Heart left ventricle (tissue), 16 donors: ENCODE data around the gene COL8A2. TPM values are rescaled to one million over a fixed set of nuclear protein-coding genes. Genes with fewer than 3 reads are reported as not detected.

ENCODE experiments used
- ATAC-seq, 4 donors: fragments of 200-7000 bp; cut with Tn5 transposase; one replicate each; pipeline ENCODE4 v1.9.1; 2020 to 2022; ENCODE audit warnings: moderate library complexity in 4 of 4, mild to moderate bottlenecking in 3 of 4, moderate number of reproducible peaks in 1 of 4
- DNase-seq, 5 donors: peaks; one replicate each; pipeline ENCODE4 v3.0.0-alpha.2; 2020
- H3K27ac ChIP-seq, 12 donors: fragments of 200-600 bp; sonication (generic) in 4 of 12; one replicate each; pipeline versions ENCODE4 v1.5.0 to v1.8.0; 2016 to 2022; ENCODE audit warnings: mild to moderate bottlenecking in 2 of 12
- H3K27me3 ChIP-seq, 9 donors: fragments of 200-600 bp; sonication (generic) in 2 of 9; one replicate each; pipeline versions ENCODE4 v1.5.1 to v1.8.0; 2016 to 2022; ENCODE audit warnings: mild to moderate bottlenecking in 3 of 9
- H3K36me3 ChIP-seq, 9 donors: fragments of 200-600 bp; sonication (generic) in 2 of 9; one replicate each; pipeline versions ENCODE4 v1.5.0 to v1.8.0; 2018 to 2022; ENCODE audit warnings: mild to moderate bottlenecking in 2 of 9
- H3K4me1 ChIP-seq, 12 donors: fragments of 200-600 bp; sonication (generic) in 4 of 12; one replicate each; pipeline versions ENCODE4 v1.5.0 to v1.8.0; 2016 to 2022; ENCODE audit warnings: mild to moderate bottlenecking in 3 of 12
- H3K4me3 ChIP-seq, 12 donors: fragments of 200-600 bp; sonication (generic) in 4 of 12; one replicate each; pipeline versions ENCODE4 v1.5.0 to v1.8.0; 2017 to 2022; ENCODE audit warnings: mild to moderate bottlenecking in 9 of 12, moderate library complexity in 4 of 12
- H3K9me3 ChIP-seq, 12 donors: fragments of 200-600 bp; sonication (generic) in 4 of 12; one replicate each; pipeline versions ENCODE4 v1.5.0 to v1.8.0; 2016 to 2022; ENCODE audit warnings: mild to moderate bottlenecking in 1 of 12
- CTCF ChIP-seq, 12 donors: fragments of 200-600 bp; sonication (generic) in 4 of 12; IDR thresholded peaks; one replicate each; pipeline versions ENCODE4 v1.5.0 to v1.8.0; 2018 to 2022; ENCODE audit warnings: antibody characterized with exemption in 12 of 12, mild to moderate bottlenecking in 5 of 12
- POLR2A ChIP-seq, 2 donors: fragments of 450-650 bp; IDR thresholded peaks; one replicate each; pipeline ENCODE4 v1.6.1; 2017; ENCODE audit warnings: antibody characterized with exemption in 2 of 2, mild to moderate bottlenecking in 2 of 2, moderate library complexity in 2 of 2
- WGBS, 4 donors: extraction: QIAGEN DNeasy Blood & Tissue Kit in 2 of 4; methylation state at CpG; one replicate each; pipeline versions ENCODE4 v1.1.5 to v1.1.7; 2013 to 2018; 5-methylcytosine and 5-hydroxymethylcytosine counted together
- intact Hi-C, 10 donors: fragments of 100-400 bp; cut with DNase I; formaldehyde crosslinking; loops; one replicate each; pipeline versions ENCODE4 v1.11.1 to v1.14.2; 2022
- polyA plus RNA-seq, 2 donors: library from polyadenylated mRNA; stranded (reverse); fragments of 200-250 nt; gene quantifications; one replicate each; pipeline ENCODE4 v1.2.3, GENCODE V29; 2013
- total RNA-seq, 9 donors: library from RNA; depleted of rRNA in 2 of 9; stranded (reverse); fragments of >200 nt in 2 of 9; fragmentation: NEBNext Ultra II Directional in 3 of 9; extraction: Animal tissue kit (Norgen Biotek cat#: 25700) in 3 of 9; gene quantifications; one replicate each; pipeline versions ENCODE4 v1.1.0 to v1.2.4, GENCODE V29; 2016 to 2023
- donor health status: ischemic (EF 13 %, LVEDD 7.1; RV severe dilation, severe dysfunction).
- donor health status: healthy with polysubstance abuse.
- donor health status: DM: no; HTN: yes; CAD: no.
- donor health status: DM: no; HTN: no; CAD: no.
- donor health status: ischemic (EF 25% LVEDD 6.9; RV normal size, moderate dysfunction).
- donor health status: ischemic (EF 25% LVEDD 5.7; RV mildly dilated, moderate dysfunction).
- donor health status: healthy.
- donor health status: DM: yes; HTN: yes; CAD: no.
- donor health status: ischemic (EF 35%, LVEDD 5.7; RV mildly dilated, moderate dysfunction).
- donor health status: nonischemic (EF 11% LVEDD 7.7; RV severe dilation, severe dysfunction).
- donor health status: DM: yes; HTN: yes; CAD: no.
- donor health status: PGD.
- donor health status: ischemic (EF 29% LVEDD 5.4; RV normal size, mild dysfunction).
- donor health status: nonischemic (EF 23%, LVEDD 6.1; RV moderate dilation, normal function).

The COL8A2 gene
- total and polyA plus RNA-seq, 11 donors = 0.33 to 2.6 (median 0.60) TPM

DNA sequence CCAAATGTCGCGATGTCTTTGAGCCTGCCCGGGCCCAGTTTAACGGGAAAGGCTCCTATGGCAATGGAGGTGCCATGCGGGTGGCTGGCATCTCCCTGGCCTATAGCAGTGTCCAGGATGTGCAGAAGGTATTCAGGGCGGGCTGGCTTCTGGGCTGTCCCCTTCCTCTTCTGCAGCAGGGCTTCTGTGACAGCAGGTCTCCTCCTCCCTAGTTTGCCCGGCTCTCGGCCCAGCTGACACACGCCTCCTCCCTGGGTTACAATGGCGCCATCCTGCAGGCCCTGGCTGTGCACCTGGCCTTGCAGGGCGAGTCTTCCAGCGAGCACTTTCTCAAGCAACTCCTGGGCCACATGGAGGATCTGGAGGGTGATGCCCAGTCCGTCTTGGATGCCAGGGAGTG is 33.3 kb downstream of the COL8A2 start:
- peaks cover 0 to 61% (median 31%) of the 10 kb centered on the region in 12 donors for H3K4me1 ChIP-seq
- DNase-seq (no peak), ATAC-seq (no peak)
- no peak overlapping the region for H3K27ac ChIP-seq
- H3K4me3 ChIP-seq = no peak overlapping the region
- 86 to 95% (median 92%) methylated on average over 5 to 13 of the region's 13 CpGs for WGBS, 4 donors
- TF ChIP-seq POLR2A (IDR thresholded peaks at IDR 0.05) (no peak), CTCF (IDR thresholded peaks at IDR 0.05) (no peak)
- H3K36me3 ChIP-seq = peaks cover 4 to 57% (median 48%) of the 10 kb centered on the region in 9 donors
- no peaks in the 10 kb centered on the region for H3K27me3 ChIP-seq
- no peaks in the 10 kb centered on the region for H3K9me3 ChIP-seq
- intact Hi-C loops = no loop called here

DNA sequence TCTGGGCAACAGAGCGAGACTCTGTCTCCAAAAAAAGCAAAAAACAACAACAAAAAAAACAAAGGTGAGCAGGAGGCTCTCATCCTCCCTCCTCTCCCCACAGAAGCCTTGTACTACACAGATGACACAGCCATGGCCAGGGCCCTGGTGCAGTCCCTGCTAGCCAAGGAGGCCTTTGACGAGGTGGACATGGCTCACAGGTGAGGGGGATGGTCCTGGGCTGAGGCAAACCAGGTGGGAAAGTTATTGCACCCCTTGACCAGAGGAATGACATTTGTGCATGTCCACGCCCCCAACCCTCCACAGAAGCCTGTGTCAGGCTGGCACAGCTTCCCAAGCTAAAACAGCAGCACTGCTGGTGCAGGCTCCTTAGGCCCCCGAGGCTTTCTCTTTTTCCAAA is 33.9 kb downstream of the COL8A2 start:
- Histone ChIP-seq H3K4me3 (no peak overlapping the region), H3K9me3 (no peaks in the 10 kb centered on the region), H3K36me3 (peaks cover 4 to 55% (median 48%) of the 10 kb centered on the region in 9 donors), H3K27me3 (peaks cover 0 to under 1% (median 0%) of the 10 kb centered on the region in 9 donors), H3K4me1 (peaks cover 0 to 59% (median 31%) of the 10 kb centered on the region in 12 donors), H3K27ac (no peak overlapping the region)
- TF ChIP-seq POLR2A (IDR thresholded peaks at IDR 0.05) (no peak), CTCF (IDR thresholded peaks at IDR 0.05) (no peak)
- no peak for DNase-seq
- ATAC-seq = no peak
- intact Hi-C loops = no loop called here
- 87 to 94% (median 92%) methylated on average over 4 of the region's 4 CpGs for WGBS, 4 donors

- peaks cover 0 to 49% (median 28%) of the 10 kb centered on the region in 12 donors for H3K4me1 ChIP-seq
- peaks cover 4 to 40% (median 37%) of the 10 kb centered on the region in 9 donors for H3K36me3 ChIP-seq
- TF ChIP-seq POLR2A (IDR thresholded peaks at IDR 0.05) (no peak), CTCF (IDR thresholded peaks at IDR 0.05) (no peak)
- 6 to 10% (median 8%) methylated on average over 32 of the region's 32 CpGs for WGBS, 4 donors
- intact Hi-C loops = loop anchor here in 3 of 10 donors (5.0 to 10.0 kb wide), 3 partner anchors 205 to 235 kb away; partner anchors contain the start of gene AGO1 (in 1 of the 3)
- DNase-seq = no peak
- H3K9me3 ChIP-seq = no peaks in the 10 kb centered on the region
- ATAC-seq = no peak
- peaks cover 0 to 15% (median 0%) of the 10 kb centered on the region in 9 donors for H3K27me3 ChIP-seq
- peak overlapping the region; percentile 59 to 100 (median 94) for H3K4me3 ChIP-seq
- peak overlapping the region; percentile 78 to 95 (median 90) for H3K27ac ChIP-seq
These were observed 35.5 kb downstream of the COL8A2 start for GRCh38 chr1:36089393-36090121.
